ENCODE measurements around the gene TM4SF1.

- TF ChIP-seq, protein P1, sequence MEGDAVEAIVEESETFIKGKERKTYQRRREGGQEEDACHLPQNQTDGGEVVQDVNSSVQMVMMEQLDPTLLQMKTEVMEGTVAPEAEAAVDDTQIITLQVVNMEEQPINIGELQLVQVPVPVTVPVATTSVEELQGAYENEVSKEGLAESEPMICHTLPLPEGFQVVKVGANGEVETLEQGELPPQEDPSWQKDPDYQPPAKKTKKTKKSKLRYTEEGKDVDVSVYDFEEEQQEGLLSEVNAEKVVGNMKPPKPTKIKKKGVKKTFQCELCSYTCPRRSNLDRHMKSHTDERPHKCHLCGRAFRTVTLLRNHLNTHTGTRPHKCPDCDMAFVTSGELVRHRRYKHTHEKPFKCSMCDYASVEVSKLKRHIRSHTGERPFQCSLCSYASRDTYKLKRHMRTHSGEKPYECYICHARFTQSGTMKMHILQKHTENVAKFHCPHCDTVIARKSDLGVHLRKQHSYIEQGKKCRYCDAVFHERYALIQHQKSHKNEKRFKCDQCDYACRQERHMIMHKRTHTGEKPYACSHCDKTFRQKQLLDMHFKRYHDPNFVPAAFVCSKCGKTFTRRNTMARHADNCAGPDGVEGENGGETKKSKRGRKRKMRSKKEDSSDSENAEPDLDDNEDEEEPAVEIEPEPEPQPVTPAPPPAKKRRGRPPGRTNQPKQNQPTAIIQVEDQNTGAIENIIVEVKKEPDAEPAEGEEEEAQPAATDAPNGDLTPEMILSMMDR (IDR thresholded peaks at IDR 0.05; ENCODE audit: insufficient read depth, low read depth, low read length), result no peak
- TF ChIP-seq EZH2 (IDR thresholded peaks at IDR 0.05; ENCODE audit: insufficient read depth, low read length), result no peak
Observed at GRCh38 chr3:149415484-149415883, 38.0 kb upstream of the TM4SF1 start.
